Body of pancreas (tissue), 4 donors: Measurements from ENCODE around the gene FAM222A. TPM values are rescaled to one million over a fixed set of nuclear protein-coding genes. Genes with fewer than 3 reads are reported as not detected.

Experiments used
- ATAC-seq: fragments of 150-250 bp; one replicate; pipeline ENCODE4 v1.9.1; 2016
- DNase-seq, 4 donors: peaks; one replicate each; pipeline ENCODE4 v3.0.0-alpha.2; 2019
- H3K27ac ChIP-seq, 4 donors: fragments of 200-600 bp; sonication (generic); 1 replicate in 3 of 4; 2 replicates in 1 of 4; pipeline versions ENCODE4 v1.5.1 to v1.6.1; 2016 to 2019; ENCODE audit warnings: mild to moderate bottlenecking in 1 of 4, mixed read lengths in 1 of 4, moderate library complexity in 1 of 4
- H3K27me3 ChIP-seq, 2 donors: fragments of 200-600 bp; sonication (generic); one replicate each; pipeline ENCODE4 v1.6.0; 2016; ENCODE audit warnings: mild to moderate bottlenecking in 1 of 2
- H3K36me3 ChIP-seq, 2 donors: fragments of 200-600 bp; sonication (generic); replicated peaks in 1 of 2; 2 replicates each; pipeline ENCODE4 v1.5.1; 2016; ENCODE audit warnings: low read depth in 2 of 2; ENCODE audit not compliant: insufficient read depth in 1 of 2
- H3K4me1 ChIP-seq: fragments of 200-600 bp; sonication (generic); one replicate; pipeline ENCODE4 v1.6.0; 2016
- H3K4me3 ChIP-seq, 2 donors: fragments of 200-600 bp; sonication (generic); 1 replicate in 1 of 2; 2 replicates in 1 of 2; pipeline ENCODE4 v1.5.1; 2016 to 2019
- H3K9me3 ChIP-seq, 3 donors: fragments of 200-600 bp; sonication (generic); 1 replicate in 2 of 3; 2 replicates in 1 of 3; pipeline ENCODE4 v1.5.1; 2016
- POLR2A ChIP-seq, 3 donors: fragments of 450-650 bp; IDR thresholded peaks; one replicate each; pipeline ENCODE4 v1.6.1; 2016; ENCODE audit warnings: antibody characterized with exemption in 3 of 3, mild to moderate bottlenecking in 2 of 3
- WGBS, 2 donors: methylation state at CpG; one replicate each; pipeline ENCODE4 v1.1.5; 2017; 5-methylcytosine and 5-hydroxymethylcytosine counted together
- intact Hi-C: fragments of 100-400 bp; cut with DNase I; formaldehyde crosslinking; loops from one replicate; pipeline ENCODE4 v1.15.1; 2023
- total RNA-seq, 2 donors: library from RNA; depleted of rRNA; stranded (reverse); fragments of >200 nt; gene quantifications; one replicate each; pipeline ENCODE4 v1.1.0, GENCODE V29; 2016
- TF ChIP-seq, protein P1 (sequence below), 7 experiments: fragments of 450-650 bp in 4 of 7; fragments of 200-600 bp in 3 of 7; sonication (generic) in 3 of 7; IDR thresholded peaks; one replicate each; pipeline ENCODE4 v1.5.1; 2016 to 2019; ENCODE audit warnings: antibody characterized with exemption in 7 of 7

The FAM222A gene
- total RNA-seq, 2 donors from 2014 or later, result 8.0 to 16.2 TPM

DNA sequence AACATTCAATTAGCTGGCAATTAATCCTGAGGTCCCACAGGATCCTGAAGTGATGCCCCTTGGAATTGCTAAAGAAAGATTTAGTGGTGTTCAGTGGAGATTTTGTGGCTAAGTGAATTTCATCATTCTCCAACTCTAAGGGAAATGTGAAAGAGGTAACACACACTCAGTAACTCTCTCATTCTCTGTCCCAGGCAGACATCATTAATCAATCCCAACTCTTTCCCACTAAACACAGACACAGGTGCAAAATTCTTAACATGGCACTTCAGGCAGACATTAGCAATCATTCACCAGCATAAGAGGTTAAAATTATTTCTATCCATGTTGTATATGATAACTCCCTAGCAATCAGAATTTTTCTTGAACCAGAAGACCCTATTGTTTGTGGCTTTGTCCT lies 79.4 kb downstream of the FAM222A start:
- DNase-seq (no peak), ATAC-seq (no peak)
- no peak for TF ChIP-seq POLR2A (IDR thresholded peaks at IDR 0.05)
- TF ChIP-seq, protein P1, sequence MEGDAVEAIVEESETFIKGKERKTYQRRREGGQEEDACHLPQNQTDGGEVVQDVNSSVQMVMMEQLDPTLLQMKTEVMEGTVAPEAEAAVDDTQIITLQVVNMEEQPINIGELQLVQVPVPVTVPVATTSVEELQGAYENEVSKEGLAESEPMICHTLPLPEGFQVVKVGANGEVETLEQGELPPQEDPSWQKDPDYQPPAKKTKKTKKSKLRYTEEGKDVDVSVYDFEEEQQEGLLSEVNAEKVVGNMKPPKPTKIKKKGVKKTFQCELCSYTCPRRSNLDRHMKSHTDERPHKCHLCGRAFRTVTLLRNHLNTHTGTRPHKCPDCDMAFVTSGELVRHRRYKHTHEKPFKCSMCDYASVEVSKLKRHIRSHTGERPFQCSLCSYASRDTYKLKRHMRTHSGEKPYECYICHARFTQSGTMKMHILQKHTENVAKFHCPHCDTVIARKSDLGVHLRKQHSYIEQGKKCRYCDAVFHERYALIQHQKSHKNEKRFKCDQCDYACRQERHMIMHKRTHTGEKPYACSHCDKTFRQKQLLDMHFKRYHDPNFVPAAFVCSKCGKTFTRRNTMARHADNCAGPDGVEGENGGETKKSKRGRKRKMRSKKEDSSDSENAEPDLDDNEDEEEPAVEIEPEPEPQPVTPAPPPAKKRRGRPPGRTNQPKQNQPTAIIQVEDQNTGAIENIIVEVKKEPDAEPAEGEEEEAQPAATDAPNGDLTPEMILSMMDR (IDR thresholded peaks at IDR 0.05), result no peak
- H3K4me3 ChIP-seq, result no peak overlapping the region
- H3K36me3 ChIP-seq, result peaks cover 0 to 2% of the 10 kb centered on the region in 2 donors
- H3K27me3 ChIP-seq, result no peaks in the 10 kb centered on the region
- H3K9me3 ChIP-seq, result no peaks in the 10 kb centered on the region
- intact Hi-C loops, result no loop called here
- no peaks in the 10 kb centered on the region for H3K4me1 ChIP-seq
- no peak overlapping the region for H3K27ac ChIP-seq

DNA sequence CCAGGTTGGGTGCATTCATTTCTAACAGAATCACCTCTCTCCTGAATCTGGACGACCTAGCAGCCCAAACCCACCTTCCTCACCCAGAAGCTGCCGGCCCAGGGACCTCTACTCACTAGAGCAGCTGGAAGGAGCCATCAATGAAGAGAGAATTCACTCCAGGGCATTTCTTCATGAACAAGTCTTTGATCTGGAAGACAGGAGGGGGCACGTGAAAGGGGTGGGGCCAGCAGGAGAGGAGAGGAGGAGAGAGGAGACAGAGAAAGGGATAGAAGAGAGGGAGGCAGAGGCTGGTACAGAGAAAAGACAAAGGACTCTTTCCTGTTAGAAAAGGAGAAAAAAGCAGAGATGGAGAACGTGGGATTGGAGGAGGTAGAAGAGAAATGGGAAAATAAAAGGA lies 79.8 kb downstream of the FAM222A start:
- Histone ChIP-seq H3K27me3 (no peaks in the 10 kb centered on the region), H3K36me3 (no peaks in the 10 kb centered on the region), H3K4me1 (no peaks in the 10 kb centered on the region), H3K9me3 (no peaks in the 10 kb centered on the region), H3K27ac (no peak overlapping the region), H3K4me3 (no peak overlapping the region)
- TF ChIP-seq, protein P1 (IDR thresholded peaks at IDR 0.05), result no peak
- TF ChIP-seq POLR2A (IDR thresholded peaks at IDR 0.05), result no peak
- intact Hi-C loops, result no loop called here
- DNase-seq, result no peak
- no peak for ATAC-seq
- WGBS, 2 donors, result 55 to 66% methylated on average over 4 of the region's 4 CpGs

DNA sequence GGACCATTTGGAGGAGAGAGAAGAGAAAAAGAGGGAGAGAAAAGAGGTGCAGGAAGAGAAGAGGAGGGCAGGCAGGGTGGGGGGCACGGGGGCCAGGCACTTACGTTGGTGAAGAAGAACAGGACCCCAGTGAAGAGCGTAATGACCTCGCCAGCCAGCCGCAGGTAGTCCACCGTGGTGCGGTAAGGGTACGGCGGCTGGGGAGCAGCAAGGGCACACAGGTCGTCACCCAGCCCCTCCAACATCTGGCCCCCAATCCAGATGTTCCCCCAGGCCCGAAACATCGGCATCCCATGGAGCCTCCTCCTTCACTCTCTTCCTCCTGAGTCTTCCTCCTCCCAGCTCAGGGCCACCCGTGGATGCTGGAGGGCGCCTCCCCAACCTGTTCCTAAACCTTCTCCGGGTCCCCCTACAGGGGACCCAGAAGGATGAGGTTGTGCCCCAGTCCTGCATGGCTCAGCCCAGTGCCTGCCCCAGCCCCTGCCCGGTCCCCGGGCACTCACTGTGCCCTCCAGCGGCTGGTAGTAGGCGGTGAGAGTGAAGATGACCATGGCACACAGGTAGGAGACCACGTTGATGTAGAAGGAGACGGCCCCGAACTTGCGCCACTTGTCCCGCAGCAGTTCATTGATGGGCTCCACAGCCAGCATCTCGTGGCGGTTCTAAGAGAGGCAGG lies 80.3 kb downstream of the FAM222A start:
- ATAC-seq, result no peak
- TF ChIP-seq POLR2A (IDR thresholded peaks at IDR 0.05), result no peak
- TF ChIP-seq, protein P1 (IDR thresholded peaks at IDR 0.05), result no peak
- intact Hi-C loops, result no loop called here
- no peak overlapping the region for H3K4me3 ChIP-seq
- no peak for DNase-seq
- no peaks in the 10 kb centered on the region for H3K9me3 ChIP-seq
- H3K4me1 ChIP-seq, result no peaks in the 10 kb centered on the region
- H3K27ac ChIP-seq, result no peak overlapping the region
- 86 to 89% methylated on average over 17 to 25 of the region's 26 CpGs for WGBS, 2 donors
- no peaks in the 10 kb centered on the region for H3K27me3 ChIP-seq
- no peaks in the 10 kb centered on the region for H3K36me3 ChIP-seq

DNA sequence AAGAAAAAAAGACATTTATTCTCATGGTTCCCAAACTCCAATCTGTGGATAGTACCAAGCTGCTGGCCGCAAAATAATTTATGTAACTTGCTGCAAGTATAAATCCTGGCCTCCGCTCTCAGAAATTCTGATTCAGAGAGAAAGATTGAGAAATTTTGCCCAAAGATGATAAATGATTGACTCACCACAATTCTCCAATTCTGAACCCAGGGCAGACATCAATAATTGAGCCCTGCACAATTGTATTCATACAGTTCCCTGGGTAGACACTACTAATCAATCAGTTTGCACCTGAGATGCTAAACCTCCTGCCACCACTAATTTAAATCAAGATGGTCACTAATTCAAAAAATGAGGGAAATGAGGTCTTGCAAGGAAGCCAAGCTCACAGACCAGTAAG lies 81.4 kb downstream of the FAM222A start:
- H3K9me3 ChIP-seq, result no peaks in the 10 kb centered on the region
- TF ChIP-seq, protein P1 (IDR thresholded peaks at IDR 0.05), result no peak
- no peak for TF ChIP-seq POLR2A (IDR thresholded peaks at IDR 0.05)
- H3K4me1 ChIP-seq, result no peaks in the 10 kb centered on the region
- H3K27ac ChIP-seq, result no peak overlapping the region
- H3K36me3 ChIP-seq, result no peaks in the 10 kb centered on the region
- H3K4me3 ChIP-seq, result no peak overlapping the region
- H3K27me3 ChIP-seq, result no peaks in the 10 kb centered on the region
- ATAC-seq (no peak), DNase-seq (no peak)
- intact Hi-C loops, result no loop called here
- 93% methylated on average over 2 of the region's 2 CpGs for WGBS, 2 donors

DNA sequence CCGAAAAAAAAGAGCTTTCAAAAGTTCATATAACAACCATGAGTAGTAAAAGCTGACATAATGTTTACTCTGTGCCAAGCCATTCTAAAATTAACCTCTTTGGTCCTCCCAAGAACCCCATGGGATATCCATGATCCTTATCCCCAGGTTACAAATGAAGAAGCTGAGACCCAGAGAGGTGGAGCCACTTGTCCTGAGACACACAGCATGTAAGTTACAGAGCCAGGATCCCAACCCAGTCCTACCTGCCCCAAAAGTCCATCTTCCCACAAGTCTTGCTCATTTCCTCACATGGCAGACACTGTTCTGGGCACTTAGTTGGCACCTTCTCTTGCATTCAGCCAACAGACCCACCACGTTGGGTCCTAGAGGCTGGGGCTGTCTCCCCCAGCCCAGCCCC lies 82.4 kb downstream of the FAM222A start:
- Histone ChIP-seq H3K4me3 (no peak overlapping the region), H3K9me3 (no peaks in the 10 kb centered on the region), H3K27me3 (no peaks in the 10 kb centered on the region), H3K27ac (no peak overlapping the region), H3K36me3 (no peaks in the 10 kb centered on the region), H3K4me1 (no peaks in the 10 kb centered on the region)
- TF ChIP-seq POLR2A (IDR thresholded peaks at IDR 0.05), result no peak
- TF ChIP-seq, protein P1 (IDR thresholded peaks at IDR 0.05), result no peak
- DNase-seq (no peak), ATAC-seq (no peak)
- WGBS, 2 donors, result 63 to 72% methylated on average over 2 of the region's 2 CpGs
- intact Hi-C loops, result no loop called here
